PC-3 (cell line): ENCODE results near the gene HLCS. TPM values are rescaled to one million over a fixed set of nuclear protein-coding genes. Genes with fewer than 3 reads are reported as not detected.

Experiments used
- ATAC-seq: fragments of 200-7000 bp; cut with Tn5 transposase; 2 replicates; pipeline ENCODE4 v1.9.1; 2020; ENCODE audit warnings: mild to moderate bottlenecking, moderate library complexity
- BruUV-seq: library from RNA; stranded (reverse); fragments of 400-500 nt; replicated peaks from 2 replicates; lab custom pipeline; 2021; lab: Mats Ljungman, UMichigan
- CTCF ChIA-PET: fragments of 300-600 bp; sonication (Branson Sonifier 250); formaldehyde crosslinking; loops from one replicate; lab custom pipeline; 2022; ENCODE audit warnings: antibody characterized with exemption; lab: Charles Lee
- POLR2A ChIA-PET: fragments of 300-600 bp; sonication (Branson Sonifier 250); formaldehyde crosslinking; loops from one replicate; lab custom pipeline; 2022; ENCODE audit warnings: antibody characterized with exemption; ENCODE audit not compliant: unreplicated experiment; lab: Charles Lee
- DNase-seq: peaks from one replicate; pipeline ENCODE4 v3.0.0-alpha.2; 2015
- H2AFZ ChIP-seq: fragments of 300-600 bp; sonication (generic); 2 replicates; pipeline ENCODE4 v1.6.0; 2016; ENCODE audit warnings: antibody characterized with exemption, low read length
- H3F3A ChIP-seq: fragments of 300-600 bp; sonication (generic); one replicate; pipeline ENCODE4 v1.6.0; 2017; ENCODE audit warnings: antibody characterized with exemption, low read length, control low read depth, mild to moderate bottlenecking; ENCODE audit not compliant: unreplicated experiment
- H3K27ac ChIP-seq: fragments of 300-600 bp; sonication (generic); 2 replicates; pipeline ENCODE4 v1.5.1; 2016; ENCODE audit warnings: mild to moderate bottlenecking, low read length
- H3K27me3 ChIP-seq: fragments of 300-600 bp; sonication (generic); 2 replicates; pipeline ENCODE4 v1.6.1; 2016; ENCODE audit warnings: low read length, mixed read lengths
- H3K36me3 ChIP-seq: fragments of 300-600 bp; sonication (generic); 2 replicates; pipeline ENCODE4 v1.6.1; 2016; ENCODE audit warnings: low read depth, mixed run types, low read length, mixed read lengths
- H3K4me1 ChIP-seq: fragments of 300-600 bp; sonication (generic); 2 replicates; pipeline ENCODE4 v1.5.1; 2016; ENCODE audit warnings: low read length; ENCODE audit not compliant: insufficient read depth
- H3K4me2 ChIP-seq: fragments of 300-600 bp; sonication (generic); 2 replicates; pipeline ENCODE4 v1.6.0; 2016; ENCODE audit warnings: low read length
- H3K4me3 ChIP-seq: fragments of 300-600 bp; sonication (generic); 2 replicates; pipeline ENCODE4 v1.5.1; 2016; ENCODE audit warnings: mild to moderate bottlenecking, low read length, mixed read lengths
- H3K79me2 ChIP-seq: fragments of 300-600 bp; sonication (generic); 2 replicates; pipeline ENCODE4 v1.6.1; 2017; ENCODE audit warnings: low read length, mixed read lengths
- H3K9ac ChIP-seq: fragments of 300-600 bp; sonication (generic); 2 replicates; pipeline ENCODE4 v1.6.0; 2016; ENCODE audit warnings: mild to moderate bottlenecking, low read length
- H3K9me2 ChIP-seq: fragments of 300-600 bp; sonication (generic); replicated peaks from 2 replicates; pipeline ENCODE4 v1.6.1; 2016; ENCODE audit warnings: mixed run types, low read length, mixed read lengths
- H3K9me3 ChIP-seq: fragments of 300-600 bp; sonication (generic); 2 replicates; pipeline ENCODE4 v1.6.1; 2016; ENCODE audit warnings: low read length, mixed read lengths
- H4K20me1 ChIP-seq: fragments of 300-600 bp; sonication (generic); 2 replicates; pipeline ENCODE4 v1.6.1; 2016; ENCODE audit warnings: low read length, mixed read lengths
- CTCF ChIP-seq: fragments of 300-600 bp; sonication (generic); conservative IDR thresholded peaks from 2 replicates; pipeline ENCODE4 v1.5.1; 2017; ENCODE audit warnings: antibody characterized with exemption, low read depth, mild to moderate bottlenecking, low read length
- EZH2 ChIP-seq: fragments of 300-600 bp; sonication (generic); IDR thresholded peaks from one replicate; pipeline ENCODE4 v1.6.1; 2017; ENCODE audit warnings: antibody characterized with exemption, mild to moderate bottlenecking, low read length; ENCODE audit not compliant: unreplicated experiment
- EZH2phosphoT487 ChIP-seq: fragments of 300-600 bp; sonication (generic); IDR thresholded peaks from 2 replicates; pipeline ENCODE4 v1.6.1; 2018; ENCODE audit warnings: mild to moderate bottlenecking, antibody characterized with exemption, low read length, borderline replicate concordance
- intact Hi-C: fragments of 100-400 bp; cut with micrococcal nuclease; formaldehyde crosslinking; loops from 2 replicates; pipeline ENCODE4 v1.9.0; 2023
- total RNA-seq: library from RNA; depleted of rRNA; stranded (reverse); fragments of >200 nt; gene quantifications from 2 replicates; pipeline ENCODE4 v1.2.3, GENCODE V29; 2014

The HLCS gene
- total RNA-seq, 1 experiment from 2014 or later = 44.1 TPM

- intact Hi-C loops = no loop called here
- no peak for DNase-seq
- Histone ChIP-seq H3K9me2 (no peaks in the 10 kb centered on the region), H3K4me2 (no peak overlapping the region), H3K4me1 (peaks cover 46% of the 10 kb centered on the region), H3K27ac (0 out of 2 replicates have a peak overlapping the region, but pooled peaks have one; percentile 2), H2AFZ (no peak overlapping the region), H3K4me3 (no peak overlapping the region), H3F3A (no peaks in the 10 kb centered on the region), H3K36me3 (no peaks in the 10 kb centered on the region), H4K20me1 (no peaks in the 10 kb centered on the region), H3K9ac (no peak overlapping the region), H3K9me3 (no peaks in the 10 kb centered on the region), H3K27me3 (no peaks in the 10 kb centered on the region), H3K79me2 (peaks cover 34% of the 10 kb centered on the region)
- CTCF ChIA-PET = no interaction called here
- no peak for ATAC-seq
- TF ChIP-seq CTCF (no peak), EZH2phosphoT487 (no peak), EZH2 (no peak)
- no TSS peak for BruUV-seq
- POLR2A ChIA-PET = no interaction called here
These were observed 51.3 kb downstream of the HLCS start for GRCh38 chr21:36915014-36915695.

GRCh38 chr21:36914244-36915013 is 52.0 kb downstream of the HLCS start:
- no peak for TF ChIP-seq EZH2
- no peak for TF ChIP-seq EZH2phosphoT487
- TF ChIP-seq CTCF = no peak
- Histone ChIP-seq H3K36me3 (no peaks in the 10 kb centered on the region), H3K9me3 (no peaks in the 10 kb centered on the region), H3K4me2 (no peak overlapping the region), H3K4me1 (peaks cover 51% of the 10 kb centered on the region), H4K20me1 (no peaks in the 10 kb centered on the region), H3K9ac (peak overlapping the region; percentile 26; the same call in 1 of the 2 replicates), H3K27ac (peak overlapping the region; percentile 36), H3K9me2 (no peaks in the 10 kb centered on the region), H2AFZ (no peak overlapping the region), H3K27me3 (no peaks in the 10 kb centered on the region), H3F3A (no peaks in the 10 kb centered on the region), H3K4me3 (no peak overlapping the region), H3K79me2 (peaks cover 34% of the 10 kb centered on the region)
- ATAC-seq (no peak), DNase-seq (no peak)
- intact Hi-C loops = no loop called here
- POLR2A ChIA-PET = no interaction called here
- CTCF ChIA-PET = no interaction called here
- no TSS peak for BruUV-seq
